Activated T-helper 1 cell treated with Interleukin-2 at 50 U/mL for 16 hours (primary cell): ENCODE results near the gene DNAJC25.
"Not testable (repeated sequence)": the region's sequence is repeated elsewhere in the genome, so short reads cannot be mapped to it uniquely, and the experiment has no call there.

ENCODE experiments used
- DNase-seq: peaks from one replicate; pipeline ENCODE4 v3.0.0-alpha.2; 2020; ENCODE audit warnings: low read depth

DNAJC25 gene

GRCh38 chr9:111631214-111631971 lies at the start of gene DNAJC25:
Gene DNAJC25 (plus strand): TSS chr9:111631334. CDS start chr9:111631408, 74 bp downstream.
- peak; percentile 95 for DNase-seq

- DNase-seq, result no peak
Measured at GRCh38 chr9:111582888-111583287, 48.2 kb upstream of the DNAJC25 start.

- DNase-seq, result no peak
Measured at GRCh38 chr9:111586378-111586777, 44.8 kb upstream of the DNAJC25 start.

- no peak for DNase-seq
Measured at GRCh38 chr9:111588846-111589245, 42.3 kb upstream of the DNAJC25 start.

GRCh38 chr9:111597852-111598732 lies 33.0 kb upstream of the DNAJC25 start:
- DNase-seq, result peak; percentile 32

- no peak for DNase-seq
Measured at GRCh38 chr9:111598733-111599091, 32.4 kb upstream of the DNAJC25 start.

- no peak for DNase-seq
Measured at GRCh38 chr9:111599092-111599954, 31.8 kb upstream of the DNAJC25 start, which contains the start of gene PTGR1. Gene PTGR1 (minus strand): TSS chr9:111599647. CDS start chr9:111597422, 2,225 bp downstream.

- DNase-seq, result no peak
Measured at GRCh38 chr9:111599955-111600343, 31.2 kb upstream of the DNAJC25 start.

- DNase-seq, result no peak
Measured at GRCh38 chr9:111601237-111602018, 29.7 kb upstream of the DNAJC25 start.

- DNase-seq, result no peak
Measured at GRCh38 chr9:111603041-111603440, 28.1 kb upstream of the DNAJC25 start.

- DNase-seq, result no peak
Measured at GRCh38 chr9:111604054-111604615, 27.0 kb upstream of the DNAJC25 start.

- DNase-seq, result no peak
Measured at GRCh38 chr9:111605041-111605559, 26.0 kb upstream of the DNAJC25 start.

- no peak for DNase-seq
Measured at GRCh38 chr9:111610149-111610548, 21.0 kb upstream of the DNAJC25 start.

- DNase-seq, result no peak
Measured at GRCh38 chr9:111610845-111611244, 20.3 kb upstream of the DNAJC25 start.

- no peak for DNase-seq
Measured at GRCh38 chr9:111613436-111614040, 17.6 kb upstream of the DNAJC25 start.

- no peak for DNase-seq
Measured at GRCh38 chr9:111615928-111616327, 15.2 kb upstream of the DNAJC25 start.

GRCh38 chr9:111617349-111617748 lies 13.8 kb upstream of the DNAJC25 start:
- DNase-seq, result not testable (repeated sequence)

- no peak for DNase-seq
Measured at GRCh38 chr9:111621895-111622480, 9.1 kb upstream of the DNAJC25 start.

- no peak for DNase-seq
Measured at GRCh38 chr9:111622626-111623025, 8.5 kb upstream of the DNAJC25 start.
